ENCODE data around the gene TFEB.

Gene TFEB

GRCh38 chr6:41677124-41677921 lies 58.1 kb downstream of the TFEB start:
- H3K36me3 ChIP-seq (ENCODE audit: insufficient read depth, low read length) = no peaks in the 10 kb centered on the region
- H3K79me2 ChIP-seq (ENCODE audit: control insufficient read depth, insufficient read depth, low read length, unreplicated experiment) = no peaks in the 10 kb centered on the region
- H3K4me1 ChIP-seq (ENCODE audit: control insufficient read depth, insufficient read depth, low read length, unreplicated experiment) = no peaks in the 10 kb centered on the region
- H2AFZ ChIP-seq (ENCODE audit: low read length, unreplicated experiment) = no peak overlapping the region
- H3K27ac ChIP-seq (ENCODE audit: low read depth, low read length) = no peak overlapping the region
- peaks cover 9% of the 10 kb centered on the region for H3K27me3 ChIP-seq (ENCODE audit: insufficient read depth, low read length)
- H3K4me3 ChIP-seq (ENCODE audit: low read depth, low read length) = no peak overlapping the region

GRCh38 chr6:41676431-41676830 lies 59.0 kb downstream of the TFEB start:
- Histone ChIP-seq H3K36me3 (ENCODE audit: insufficient read depth, low read length) (no peaks in the 10 kb centered on the region), H3K79me2 (ENCODE audit: control insufficient read depth, insufficient read depth, low read length, unreplicated experiment) (no peaks in the 10 kb centered on the region)

GRCh38 chr6:41675992-41676391 lies 59.4 kb downstream of the TFEB start:
- no peak overlapping the region for H2AFZ ChIP-seq (ENCODE audit: low read length, unreplicated experiment)
- no peaks in the 10 kb centered on the region for H3K79me2 ChIP-seq (ENCODE audit: control insufficient read depth, insufficient read depth, low read length, unreplicated experiment)
- H3K4me3 ChIP-seq (ENCODE audit: low read depth, low read length) = no peak overlapping the region
- H3K27me3 ChIP-seq (ENCODE audit: insufficient read depth, low read length) = peaks cover 23% of the 10 kb centered on the region
- no peak overlapping the region for H3K27ac ChIP-seq (ENCODE audit: low read depth, low read length)
- H3K36me3 ChIP-seq (ENCODE audit: insufficient read depth, low read length) = no peaks in the 10 kb centered on the region
- H3K4me1 ChIP-seq (ENCODE audit: control insufficient read depth, insufficient read depth, low read length, unreplicated experiment) = no peaks in the 10 kb centered on the region

More at GRCh38 chr6:41676431-41676830, 59.0 kb downstream of the TFEB start:
- no peaks in the 10 kb centered on the region for H3K4me1 ChIP-seq (ENCODE audit: control insufficient read depth, insufficient read depth, low read length, unreplicated experiment)
- no peak overlapping the region for H3K27ac ChIP-seq (ENCODE audit: low read depth, low read length)
- peaks cover 18% of the 10 kb centered on the region for H3K27me3 ChIP-seq (ENCODE audit: insufficient read depth, low read length)
- no peak overlapping the region for H3K4me3 ChIP-seq (ENCODE audit: low read depth, low read length)
- H2AFZ ChIP-seq (ENCODE audit: low read length, unreplicated experiment) = no peak overlapping the region

- H3K79me2 ChIP-seq (ENCODE audit: control insufficient read depth, insufficient read depth, low read length, unreplicated experiment) = no peaks in the 10 kb centered on the region
- peaks cover 30% of the 10 kb centered on the region for H3K27me3 ChIP-seq (ENCODE audit: insufficient read depth, low read length)
- no peaks in the 10 kb centered on the region for H3K36me3 ChIP-seq (ENCODE audit: insufficient read depth, low read length)
- H3K4me1 ChIP-seq (ENCODE audit: control insufficient read depth, insufficient read depth, low read length, unreplicated experiment) = no peaks in the 10 kb centered on the region
- H3K4me3 ChIP-seq (ENCODE audit: low read depth, low read length) = no peak overlapping the region
- H2AFZ ChIP-seq (ENCODE audit: low read length, unreplicated experiment) = no peak overlapping the region
- no peak overlapping the region for H3K27ac ChIP-seq (ENCODE audit: low read depth, low read length)
Observed at GRCh38 chr6:41675176-41675775, 60.1 kb downstream of the TFEB start.

- Histone ChIP-seq H2AFZ (ENCODE audit: low read length, unreplicated experiment) (no peak overlapping the region), H3K79me2 (ENCODE audit: control insufficient read depth, insufficient read depth, low read length, unreplicated experiment) (no peaks in the 10 kb centered on the region), H3K4me3 (ENCODE audit: low read depth, low read length) (no peak overlapping the region), H3K4me1 (ENCODE audit: control insufficient read depth, insufficient read depth, low read length, unreplicated experiment) (no peaks in the 10 kb centered on the region), H3K36me3 (ENCODE audit: insufficient read depth, low read length) (no peaks in the 10 kb centered on the region), H3K27me3 (ENCODE audit: insufficient read depth, low read length) (peaks cover 35% of the 10 kb centered on the region), H3K27ac (ENCODE audit: low read depth, low read length) (no peak overlapping the region)
Observed at GRCh38 chr6:41674231-41675000, 61.0 kb downstream of the TFEB start.

- Histone ChIP-seq H3K4me1 (ENCODE audit: control insufficient read depth, insufficient read depth, low read length, unreplicated experiment) (no peaks in the 10 kb centered on the region), H3K36me3 (ENCODE audit: insufficient read depth, low read length) (no peaks in the 10 kb centered on the region), H3K27ac (ENCODE audit: low read depth, low read length) (no peak overlapping the region), H3K4me3 (ENCODE audit: low read depth, low read length) (no peak overlapping the region), H3K27me3 (ENCODE audit: insufficient read depth, low read length) (peaks cover 42% of the 10 kb centered on the region), H2AFZ (ENCODE audit: low read length, unreplicated experiment) (no peak overlapping the region), H3K79me2 (ENCODE audit: control insufficient read depth, insufficient read depth, low read length, unreplicated experiment) (no peaks in the 10 kb centered on the region)
Observed at GRCh38 chr6:41673704-41674000, 61.8 kb downstream of the TFEB start.

- Histone ChIP-seq H2AFZ (ENCODE audit: low read length, unreplicated experiment) (no peak overlapping the region), H3K36me3 (ENCODE audit: insufficient read depth, low read length) (no peaks in the 10 kb centered on the region), H3K4me3 (ENCODE audit: low read depth, low read length) (no peak overlapping the region), H3K79me2 (ENCODE audit: control insufficient read depth, insufficient read depth, low read length, unreplicated experiment) (no peaks in the 10 kb centered on the region), H3K27me3 (ENCODE audit: insufficient read depth, low read length) (peaks cover 46% of the 10 kb centered on the region), H3K4me1 (ENCODE audit: control insufficient read depth, insufficient read depth, low read length, unreplicated experiment) (no peaks in the 10 kb centered on the region), H3K27ac (ENCODE audit: low read depth, low read length) (no peak overlapping the region)
Observed at GRCh38 chr6:41672816-41673703, 62.3 kb downstream of the TFEB start.

GRCh38 chr6:41672016-41672415 lies 63.4 kb downstream of the TFEB start:
- H3K27ac ChIP-seq (ENCODE audit: low read depth, low read length) = no peak overlapping the region
- H3K4me1 ChIP-seq (ENCODE audit: control insufficient read depth, insufficient read depth, low read length, unreplicated experiment) = no peaks in the 10 kb centered on the region
- no peak overlapping the region for H3K4me3 ChIP-seq (ENCODE audit: low read depth, low read length)
- no peaks in the 10 kb centered on the region for H3K36me3 ChIP-seq (ENCODE audit: insufficient read depth, low read length)
- H2AFZ ChIP-seq (ENCODE audit: low read length, unreplicated experiment) = no peak overlapping the region
- peaks cover 56% of the 10 kb centered on the region for H3K27me3 ChIP-seq (ENCODE audit: insufficient read depth, low read length)
- H3K79me2 ChIP-seq (ENCODE audit: control insufficient read depth, insufficient read depth, low read length, unreplicated experiment) = no peaks in the 10 kb centered on the region

- no peaks in the 10 kb centered on the region for H3K4me1 ChIP-seq (ENCODE audit: control insufficient read depth, insufficient read depth, low read length, unreplicated experiment)
- peaks cover 58% of the 10 kb centered on the region for H3K27me3 ChIP-seq (ENCODE audit: insufficient read depth, low read length)
- H3K27ac ChIP-seq (ENCODE audit: low read depth, low read length) = no peak overlapping the region
- H3K4me3 ChIP-seq (ENCODE audit: low read depth, low read length) = no peak overlapping the region
- H3K79me2 ChIP-seq (ENCODE audit: control insufficient read depth, insufficient read depth, low read length, unreplicated experiment) = no peaks in the 10 kb centered on the region
- no peak overlapping the region for H2AFZ ChIP-seq (ENCODE audit: low read length, unreplicated experiment)
- no peaks in the 10 kb centered on the region for H3K36me3 ChIP-seq (ENCODE audit: insufficient read depth, low read length)
Observed at GRCh38 chr6:41671376-41671775, 64.0 kb downstream of the TFEB start.

GRCh38 chr6:41670703-41671360 lies 64.6 kb downstream of the TFEB start:
- Histone ChIP-seq H3K79me2 (ENCODE audit: control insufficient read depth, insufficient read depth, low read length, unreplicated experiment) (no peaks in the 10 kb centered on the region), H3K36me3 (ENCODE audit: insufficient read depth, low read length) (no peaks in the 10 kb centered on the region), H3K4me1 (ENCODE audit: control insufficient read depth, insufficient read depth, low read length, unreplicated experiment) (no peaks in the 10 kb centered on the region), H3K27me3 (ENCODE audit: insufficient read depth, low read length) (peaks cover 60% of the 10 kb centered on the region), H3K4me3 (ENCODE audit: low read depth, low read length) (no peak overlapping the region), H3K27ac (ENCODE audit: low read depth, low read length) (no peak overlapping the region), H2AFZ (ENCODE audit: low read length, unreplicated experiment) (no peak overlapping the region)
